Measurements from ENCODE around the gene FBXO36.

DNA sequence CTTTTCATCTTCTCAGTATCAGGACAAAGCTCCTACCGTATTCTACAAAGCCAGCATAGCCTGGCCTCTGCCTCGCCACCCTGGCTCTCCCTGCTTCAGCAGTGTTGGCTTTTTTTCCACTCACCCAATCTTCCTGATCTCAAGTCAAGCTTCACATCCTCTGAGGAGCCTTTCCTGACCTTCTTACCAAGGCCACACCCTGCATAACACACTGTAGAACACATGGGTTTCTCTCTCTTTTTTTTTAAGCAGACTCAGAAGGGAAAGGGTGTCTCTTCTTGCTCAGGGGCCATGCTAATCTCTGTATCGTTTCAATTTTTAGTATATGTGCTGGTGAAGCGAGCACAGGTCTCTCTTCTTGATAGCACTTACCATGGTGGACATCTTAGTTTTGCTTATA lies 15.2 kb downstream of the FBXO36 start:
- TF ChIP-seq POLR2AphosphoS5 (IDR thresholded peaks at IDR 0.05): no peak
- no peak for TF ChIP-seq CTCF (IDR thresholded peaks at IDR 0.05)

Measured in prostate gland (tissue), 2 donors.